Measurements from ENCODE around the gene STEAP3. TPM values are rescaled to one million over a fixed set of nuclear protein-coding genes. Genes with fewer than 3 reads are reported as not detected.

Gene STEAP3
- total and polyA plus RNA-seq, 2 donors (not counting 1 experiment from before 2014, with no cell fraction given): 1.1 to 1.6 TPM

GRCh38 chr2:119255760-119256581 is 32.3 kb downstream of the STEAP3 start:
- no peaks in the 10 kb centered on the region for H3K36me3 ChIP-seq (replicated peaks in 1 of 2; ENCODE audit: control extremely low read depth in 1 of 2, control insufficient read depth in 1 of 2, extremely low read depth in 1 of 2, insufficient read depth in 2 of 2, low read length in 1 of 2)
- no peaks in the 10 kb centered on the region for H3K9me3 Mint-ChIP-seq (ENCODE audit: insufficient read depth)
- no peaks in the 10 kb centered on the region for H4K20me1 ChIP-seq (ENCODE audit: control insufficient read depth, insufficient read depth, low read length, poor library complexity, severe bottlenecking)
- no peaks in the 10 kb centered on the region for H3K27me3 Mint-ChIP-seq
- no peak for DNase-seq
- H3K9ac ChIP-seq (ENCODE audit: low read length): no peak overlapping the region
- H3K9me3 ChIP-seq (ENCODE audit: control extremely low read depth in 1 of 3, control insufficient read depth in 2 of 3, insufficient read depth in 1 of 3, low read length in 2 of 3): no peaks in the 10 kb centered on the region
- intact Hi-C loops (cut with micrococcal nuclease): no loop called here
- H3K27ac Mint-ChIP-seq: no peak overlapping the region
- H3K4me1 ChIP-seq (ENCODE audit: control insufficient read depth in 2 of 2, insufficient read depth in 2 of 2, low read length in 2 of 2): no peaks in the 10 kb centered on the region
- H3K4me3 Mint-ChIP-seq: no peak overlapping the region
- no peaks in the 10 kb centered on the region for H3K79me2 ChIP-seq (ENCODE audit: control insufficient read depth, insufficient read depth, low read length)
- no peak overlapping the region for H2AFZ ChIP-seq (ENCODE audit: insufficient read depth, low read depth, low read length, poor library complexity, severe bottlenecking)
- ChIA-PET POLR2A (no interaction called here), CTCF (no interaction called here)
- no peak overlapping the region for H3K4me2 ChIP-seq (replicated peaks; ENCODE audit: low read depth, low read length, poor library complexity, severe bottlenecking)
- 96% methylated on average over 8 of the region's 12 CpGs for WGBS (ENCODE audit: insufficient coverage)
- H3K27me3 ChIP-seq (replicated peaks in 1 of 4; ENCODE audit: control extremely low read depth in 1 of 4, control insufficient read depth in 3 of 4, insufficient read depth in 4 of 4, low read length in 3 of 4): no peaks in the 10 kb centered on the region
- H3K4me3 ChIP-seq (ENCODE audit: control extremely low read depth in 1 of 5, extremely low read depth in 1 of 5, insufficient read depth in 1 of 5, low read depth in 2 of 5, low read length in 4 of 5): no peak overlapping the region
- no peak for TF ChIP-seq CTCF (IDR thresholded peaks at IDR 0.05)
- no peak for TF ChIP-seq EZH2 (IDR thresholded peaks at IDR 0.05; ENCODE audit: borderline replicate concordance, insufficient read depth, low read depth, low read length, poor library complexity, severe bottlenecking)
- no peak for ATAC-seq (ENCODE audit: low read depth)
- H3K4me1 Mint-ChIP-seq: no peaks in the 10 kb centered on the region
- no peak overlapping the region for H3K27ac ChIP-seq (ENCODE audit: low read length in 2 of 2)

GRCh38 chr2:119256582-119256921 is 32.9 kb downstream of the STEAP3 start:
- TF ChIP-seq EZH2 (IDR thresholded peaks at IDR 0.05; ENCODE audit: borderline replicate concordance, insufficient read depth, low read depth, low read length, poor library complexity, severe bottlenecking) (no peak), CTCF (IDR thresholded peaks at IDR 0.05) (no peak)
- Histone ChIP-seq H3K9ac (ENCODE audit: low read length) (no peak overlapping the region), H3K27me3 (replicated peaks in 1 of 4; ENCODE audit: control extremely low read depth in 1 of 4, control insufficient read depth in 3 of 4, insufficient read depth in 4 of 4, low read length in 3 of 4) (no peaks in the 10 kb centered on the region), H3K4me2 (replicated peaks; ENCODE audit: low read depth, low read length, poor library complexity, severe bottlenecking) (no peak overlapping the region), H4K20me1 (ENCODE audit: control insufficient read depth, insufficient read depth, low read length, poor library complexity, severe bottlenecking) (no peaks in the 10 kb centered on the region), H3K9me3 (ENCODE audit: control extremely low read depth in 1 of 3, control insufficient read depth in 2 of 3, insufficient read depth in 1 of 3, low read length in 2 of 3) (no peaks in the 10 kb centered on the region), H3K36me3 (replicated peaks in 1 of 2; ENCODE audit: control extremely low read depth in 1 of 2, control insufficient read depth in 1 of 2, extremely low read depth in 1 of 2, insufficient read depth in 2 of 2, low read length in 1 of 2) (no peaks in the 10 kb centered on the region), H3K4me1 (ENCODE audit: control insufficient read depth in 2 of 2, insufficient read depth in 2 of 2, low read length in 2 of 2) (no peaks in the 10 kb centered on the region), H3K4me3 (ENCODE audit: control extremely low read depth in 1 of 5, extremely low read depth in 1 of 5, insufficient read depth in 1 of 5, low read depth in 2 of 5, low read length in 4 of 5) (no peak overlapping the region), H3K27ac (ENCODE audit: low read length in 2 of 2) (no peak overlapping the region), H3K79me2 (ENCODE audit: control insufficient read depth, insufficient read depth, low read length) (no peaks in the 10 kb centered on the region), H2AFZ (ENCODE audit: insufficient read depth, low read depth, low read length, poor library complexity, severe bottlenecking) (no peak overlapping the region)
- H3K9me3 Mint-ChIP-seq (ENCODE audit: insufficient read depth): no peaks in the 10 kb centered on the region
- ChIA-PET POLR2A (no interaction called here), CTCF (no interaction called here)
- no peak overlapping the region for H3K27ac Mint-ChIP-seq
- ATAC-seq (ENCODE audit: low read depth) (no peak), DNase-seq (no peak)
- no peak overlapping the region for H3K4me3 Mint-ChIP-seq
- intact Hi-C loops (cut with micrococcal nuclease): no loop called here
- no peaks in the 10 kb centered on the region for H3K4me1 Mint-ChIP-seq
- WGBS (ENCODE audit: insufficient coverage): no CpG with 5 or more reads among the region's 2 CpGs
- no peaks in the 10 kb centered on the region for H3K27me3 Mint-ChIP-seq

Data from B cell (primary cell).